T-cell (primary cell): ENCODE measurements around the gene SUCLG1. TPM values are rescaled to one million over a fixed set of nuclear protein-coding genes. Genes with fewer than 3 reads are reported as not detected.

Experiments used
- ATAC-seq, 4 experiments: fragments of 200-7000 bp in 3 of 4; fragments of 150-1000 bp in 1 of 4; cut with Tn5 transposase; replicated peaks in 1 of 4; 1 replicate in 3 of 4; 2 replicates in 1 of 4; pipeline ENCODE4 v1.10.0; 2021; ENCODE audit warnings: moderate library complexity in 3 of 4, mild to moderate bottlenecking in 2 of 4, moderate number of reproducible peaks in 1 of 4
- CTCF ChIA-PET, 2 donors: fragments of 300-600 bp; sonication (Branson Sonifier 250); formaldehyde crosslinking; loops; one replicate each; lab custom pipeline; 2022; ENCODE audit warnings: antibody characterized with exemption in 2 of 2; lab: Charles Lee
- POLR2A ChIA-PET, 2 donors: fragments of 300-600 bp; sonication (Branson Sonifier 250); formaldehyde crosslinking; loops; one replicate each; lab custom pipeline; 2022; ENCODE audit warnings: antibody characterized with exemption in 2 of 2; lab: Charles Lee
- DNase-seq, 35 experiments: peaks; one replicate each; pipeline versions ENCODE4 v3.0.0 to v3.0.0-alpha.2; 2013 to 2023
- H3K27ac ChIP-seq: one replicate; pipeline ENCODE4 v1.5.1; 2013; ENCODE audit warnings: low read length
- H3K27me3 ChIP-seq, 2 experiments: replicated peaks in 1 of 2; 1 replicate in 1 of 2; 2 replicates in 1 of 2; pipeline versions ENCODE4 v1.6.1 to v1.7.0; 2013; ENCODE audit warnings: low read length in 1 of 2, mixed read lengths in 1 of 2; ENCODE audit not compliant: control insufficient read depth in 2 of 2, insufficient read depth in 2 of 2; ENCODE audit errors: extremely low read depth in 1 of 2
- H3K36me3 ChIP-seq, 2 donors: 1 replicate in 1 of 2; 2 replicates in 1 of 2; pipeline versions ENCODE4 v1.6.1 to v1.7.0; 2013; ENCODE audit warnings: low read length in 1 of 2; ENCODE audit not compliant: control insufficient read depth in 2 of 2, insufficient read depth in 1 of 2; ENCODE audit errors: extremely low read depth in 1 of 2
- H3K4me1 ChIP-seq, 2 experiments: 1 replicate in 1 of 2; 2 replicates in 1 of 2; pipeline versions ENCODE4 v1.6.1 to v1.7.0; 2013; ENCODE audit warnings: low read length in 2 of 2, mixed read lengths in 1 of 2; ENCODE audit not compliant: insufficient read depth in 2 of 2, control insufficient read depth in 1 of 2; ENCODE audit errors: extremely low read depth in 1 of 2
- H3K4me3 ChIP-seq, 2 donors: 1 replicate in 1 of 2; 2 replicates in 1 of 2; pipeline versions ENCODE4 v1.5.1 to v1.7.0; 2013; ENCODE audit warnings: mild to moderate bottlenecking in 2 of 2, low read length in 1 of 2, moderate library complexity in 1 of 2; ENCODE audit not compliant: control insufficient read depth in 1 of 2; ENCODE audit errors: extremely low read depth in 1 of 2
- H3K9me3 ChIP-seq: 2 replicates; pipeline ENCODE4 v1.7.0; 2013
- H3K27ac Mint-ChIP-seq, 2 donors: one replicate each; pipeline ENCODE4 v1.8.0; 2020 to 2021; ENCODE audit warnings: mild to moderate bottlenecking in 2 of 2, mixed read lengths in 2 of 2
- H3K27me3 Mint-ChIP-seq, 2 donors: one replicate each; pipeline ENCODE4 v1.8.0; 2021 to 2022; ENCODE audit warnings: mixed read lengths in 2 of 2
- H3K36me3 Mint-ChIP-seq: one replicate; pipeline ENCODE4 v1.8.0; 2021; ENCODE audit warnings: mixed read lengths
- H3K4me1 Mint-ChIP-seq, 3 donors: one replicate each; pipeline ENCODE4 v1.8.0; 2020 to 2022; ENCODE audit warnings: mixed read lengths in 3 of 3, mild to moderate bottlenecking in 1 of 3
- H3K4me3 Mint-ChIP-seq, 3 donors: one replicate each; pipeline ENCODE4 v1.8.0; 2020 to 2022; ENCODE audit warnings: mild to moderate bottlenecking in 3 of 3, mixed read lengths in 3 of 3, moderate library complexity in 3 of 3
- H3K9me3 Mint-ChIP-seq, 3 donors: one replicate each; pipeline ENCODE4 v1.8.0; 2020 to 2022; ENCODE audit warnings: mixed read lengths in 3 of 3
- WGBS: methylation state at CpG from one replicate; pipeline ENCODE4 v1.1.5; 2013; ENCODE audit warnings: missing lambda C conversion rate; ENCODE audit not compliant: insufficient coverage; 5-methylcytosine and 5-hydroxymethylcytosine counted together
- total RNA-seq, 35 experiments: library from RNA in 6 of 35; stranded (reverse) in 6 of 35; fragments of 120-200 nt in 1 of 35; gene quantifications; one replicate each; pipeline versions ENCODE4 v1.2.1 to v1.2.4 and lab custom pipeline; 2013 to 2026

The SUCLG1 gene
- total RNA-seq, 5 donors from 2014 or later (not counting 1 experiment from before 2014, with no cell fraction given), result 38.9 to 49.3 (median 46.9) TPM

DNA sequence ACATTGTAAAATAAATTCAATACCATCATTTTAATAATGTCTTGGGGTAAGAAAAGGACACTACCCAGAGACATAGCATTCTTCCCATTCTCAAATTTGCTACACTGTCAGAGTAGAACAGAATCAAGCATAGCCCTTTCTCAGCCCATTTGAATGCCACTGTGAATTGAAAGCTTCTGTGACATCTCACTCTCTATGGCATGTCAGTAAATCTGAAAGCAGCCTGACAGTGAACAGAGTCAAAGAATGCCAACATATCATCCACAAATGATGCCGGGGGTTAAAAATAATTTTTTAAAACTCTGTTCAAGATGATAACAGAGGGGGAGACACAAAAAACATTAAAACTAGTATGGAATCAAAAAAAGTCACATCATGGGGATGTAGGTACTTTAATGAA is 17.6 kb downstream of the SUCLG1 start:
- Mint-ChIP-seq H3K27ac (no peak overlapping the region), H3K36me3 (peaks cover 81% of the 10 kb centered on the region), H3K4me3 (no peak overlapping the region), H3K9me3 (no peaks in the 10 kb centered on the region), H3K4me1 (peaks cover 7 to 16% (median 11%) of the 10 kb centered on the region in 3 donors), H3K27me3 (no peaks in the 10 kb centered on the region)
- DNase-seq, result no peak
- no peak for ATAC-seq
- ChIA-PET CTCF (no interaction called here), POLR2A (no interaction called here)
- WGBS, result no CpG with 5 or more reads among the region's 1 CpG
- no peaks in the 10 kb centered on the region for H3K4me1 ChIP-seq
- H3K36me3 ChIP-seq, result peaks cover 9 to 65% of the 10 kb centered on the region in 2 donors
- no peak overlapping the region for H3K27ac ChIP-seq
- no peak overlapping the region for H3K4me3 ChIP-seq
- H3K9me3 ChIP-seq, result no peaks in the 10 kb centered on the region
- no peaks in the 10 kb centered on the region for H3K27me3 ChIP-seq

GRCh38 chr2:84441036-84441435 is 18.0 kb downstream of the SUCLG1 start:
- Histone ChIP-seq H3K4me3 (no peak overlapping the region), H3K36me3 (peaks cover 10 to 66% of the 10 kb centered on the region in 2 donors), H3K4me1 (no peaks in the 10 kb centered on the region), H3K27me3 (no peaks in the 10 kb centered on the region), H3K27ac (no peak overlapping the region), H3K9me3 (no peaks in the 10 kb centered on the region)
- CTCF ChIA-PET, result no interaction called here
- Mint-ChIP-seq H3K9me3 (no peaks in the 10 kb centered on the region), H3K27me3 (no peaks in the 10 kb centered on the region), H3K4me1 (peaks cover 4 to 16% (median 11%) of the 10 kb centered on the region in 3 donors), H3K36me3 (peaks cover 77% of the 10 kb centered on the region), H3K27ac (no peak overlapping the region), H3K4me3 (no peak overlapping the region)
- 93% methylated on average over 2 of the region's 4 CpGs for WGBS
- DNase-seq (no peak), ATAC-seq (no peak)
- POLR2A ChIA-PET, result no interaction called here

GRCh38 chr2:84435345-84436025 is 23.6 kb downstream of the SUCLG1 start:
- no peak for ATAC-seq
- WGBS, result 100% methylated on average over 1 of the region's 6 CpGs
- Histone ChIP-seq H3K4me3 (no peak overlapping the region), H3K27me3 (no peaks in the 10 kb centered on the region), H3K9me3 (no peaks in the 10 kb centered on the region), H3K36me3 (peaks cover 4 to 73% of the 10 kb centered on the region in 2 donors), H3K27ac (no peak overlapping the region), H3K4me1 (no peaks in the 10 kb centered on the region)
- H3K36me3 Mint-ChIP-seq, result peaks cover 71% of the 10 kb centered on the region
- no peak for DNase-seq
- H3K27me3 Mint-ChIP-seq, result no peaks in the 10 kb centered on the region
- no peak overlapping the region for H3K27ac Mint-ChIP-seq
- no peaks in the 10 kb centered on the region for H3K9me3 Mint-ChIP-seq
- peaks cover 0 to 8% (median 7%) of the 10 kb centered on the region in 3 donors for H3K4me1 Mint-ChIP-seq
- H3K4me3 Mint-ChIP-seq, result no peak overlapping the region
- POLR2A ChIA-PET, result no interaction called here
- CTCF ChIA-PET, result no interaction called here

GRCh38 chr2:84429328-84429727 is 29.8 kb downstream of the SUCLG1 start:
- Histone ChIP-seq H3K27me3 (no peaks in the 10 kb centered on the region), H3K9me3 (no peaks in the 10 kb centered on the region), H3K27ac (no peak overlapping the region), H3K4me3 (no peak overlapping the region), H3K4me1 (no peaks in the 10 kb centered on the region), H3K36me3 (peaks cover 0 to 64% of the 10 kb centered on the region in 2 donors)
- H3K27ac Mint-ChIP-seq, result no peak overlapping the region
- ChIA-PET POLR2A (no interaction called here), CTCF (no interaction called here)
- peaks cover 60% of the 10 kb centered on the region for H3K36me3 Mint-ChIP-seq
- peaks cover 0 to 2% (median 0%) of the 10 kb centered on the region in 3 donors for H3K4me1 Mint-ChIP-seq
- ATAC-seq (no peak), DNase-seq (no peak)
- no peak overlapping the region for H3K4me3 Mint-ChIP-seq
- no peaks in the 10 kb centered on the region for H3K27me3 Mint-ChIP-seq
- WGBS, result 100% methylated on average over 1 of the region's 1 CpG
- no peaks in the 10 kb centered on the region for H3K9me3 Mint-ChIP-seq

- ChIA-PET POLR2A (no interaction called here), CTCF (interaction anchor here in 1 of 2 donors (0.6 kb wide), 1 partner anchor 85 kb away, joined by 3 read pairs; no protein-coding TSS in a partner anchor)
- peaks cover 0 to 64% of the 10 kb centered on the region in 2 donors for H3K36me3 ChIP-seq
Measured at GRCh38 chr2:84427235-84428138, 31.6 kb downstream of the SUCLG1 start.

DNA sequence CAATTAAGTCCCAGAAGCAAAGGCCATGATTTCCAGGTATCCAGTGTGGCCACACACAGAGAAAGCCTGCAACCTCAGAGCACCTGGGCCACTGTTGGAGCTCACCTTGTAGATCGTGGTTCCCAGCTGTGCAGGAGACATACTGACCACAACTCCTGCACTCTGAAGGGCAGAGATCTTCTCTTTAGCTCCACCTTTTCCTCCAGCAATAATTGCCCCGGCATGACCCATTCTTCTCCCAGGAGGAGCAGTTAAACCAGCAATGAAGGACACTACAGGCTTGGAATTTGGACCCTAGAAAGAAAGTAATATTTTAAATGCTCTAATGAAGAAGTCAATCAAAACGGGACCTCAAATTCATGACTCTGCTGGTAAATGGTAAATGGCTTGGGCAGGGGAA is 33.8 kb downstream of the SUCLG1 start:
- Mint-ChIP-seq H3K27ac (peak overlapping the region in 1 of 2 donors; percentile 19), H3K4me3 (no peak overlapping the region), H3K4me1 (peaks cover 0 to 2% (median 0%) of the 10 kb centered on the region in 3 donors), H3K27me3 (no peaks in the 10 kb centered on the region), H3K36me3 (peaks cover 41% of the 10 kb centered on the region), H3K9me3 (no peaks in the 10 kb centered on the region)
- WGBS, result 67% methylated on average over 1 of the region's 3 CpGs
- peaks cover 0 to 44% of the 10 kb centered on the region in 2 donors for H3K36me3 ChIP-seq
- DNase-seq (no peak), ATAC-seq (no peak)
- no peaks in the 10 kb centered on the region for H3K4me1 ChIP-seq
- H3K27me3 ChIP-seq, result no peaks in the 10 kb centered on the region
- POLR2A ChIA-PET, result no interaction called here
- H3K4me3 ChIP-seq, result no peak overlapping the region
- CTCF ChIA-PET, result no interaction called here
- H3K9me3 ChIP-seq, result no peaks in the 10 kb centered on the region
- H3K27ac ChIP-seq, result no peak overlapping the region

More at GRCh38 chr2:84427235-84428138, 31.6 kb downstream of the SUCLG1 start:
- H3K9me3 ChIP-seq, result no peaks in the 10 kb centered on the region
- H3K27me3 Mint-ChIP-seq, result no peaks in the 10 kb centered on the region
- peak overlapping the region; percentile 33 to 44 for H3K27ac Mint-ChIP-seq
- H3K27me3 ChIP-seq, result no peaks in the 10 kb centered on the region
- H3K36me3 Mint-ChIP-seq, result peaks cover 57% of the 10 kb centered on the region
- DNase-seq (no peak), ATAC-seq (no peak)
- H3K4me1 Mint-ChIP-seq, result peaks cover 0 to 2% (median 0%) of the 10 kb centered on the region in 3 donors
- H3K9me3 Mint-ChIP-seq, result no peaks in the 10 kb centered on the region
- 88% methylated on average over 1 of the region's 2 CpGs for WGBS
- H3K4me3 ChIP-seq, result no peak overlapping the region
- H3K4me3 Mint-ChIP-seq, result no peak overlapping the region
- no peak overlapping the region for H3K27ac ChIP-seq
- H3K4me1 ChIP-seq, result no peaks in the 10 kb centered on the region
